Prostate gland (tissue), 2 donors: ENCODE results near the gene AMOTL1.

Source experiments
- POLR2A ChIP-seq: fragments of 450-650 bp; IDR thresholded peaks from one replicate; pipeline ENCODE4 v1.6.1; 2016; ENCODE audit warnings: antibody characterized with exemption, mild to moderate bottlenecking
- TF ChIP-seq, protein P1 (sequence below), 4 experiments: fragments of 200-600 bp in 2 of 4; fragments of 450-650 bp in 2 of 4; sonication (generic) in 2 of 4; IDR thresholded peaks; 1 replicate in 3 of 4; 2 replicates in 1 of 4; pipeline ENCODE4 v1.5.1; 2016 to 2019; ENCODE audit warnings: antibody characterized with exemption in 4 of 4, mild to moderate bottlenecking in 2 of 4, moderate library complexity in 2 of 4

DNA sequence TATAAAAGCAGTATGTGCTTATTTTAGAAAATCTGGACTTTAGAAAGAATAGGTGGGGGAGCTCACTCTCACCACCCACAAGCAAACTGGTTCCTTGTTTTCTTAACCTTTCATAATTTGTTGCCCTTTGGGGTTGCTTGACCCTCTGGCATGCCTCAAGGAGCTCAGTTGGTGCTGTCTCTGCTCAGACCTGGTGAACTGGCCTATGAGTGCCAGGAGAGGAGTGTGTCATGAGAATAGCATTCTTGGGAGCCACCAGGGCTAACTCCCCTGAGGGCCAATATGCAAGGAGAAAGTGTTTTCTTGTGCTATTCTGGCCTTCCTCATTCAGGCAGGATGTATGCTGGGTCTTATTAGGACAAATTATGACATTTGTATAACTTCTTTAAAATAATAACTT is 21.0 kb upstream of the AMOTL1 start:
- TF ChIP-seq, protein P1, sequence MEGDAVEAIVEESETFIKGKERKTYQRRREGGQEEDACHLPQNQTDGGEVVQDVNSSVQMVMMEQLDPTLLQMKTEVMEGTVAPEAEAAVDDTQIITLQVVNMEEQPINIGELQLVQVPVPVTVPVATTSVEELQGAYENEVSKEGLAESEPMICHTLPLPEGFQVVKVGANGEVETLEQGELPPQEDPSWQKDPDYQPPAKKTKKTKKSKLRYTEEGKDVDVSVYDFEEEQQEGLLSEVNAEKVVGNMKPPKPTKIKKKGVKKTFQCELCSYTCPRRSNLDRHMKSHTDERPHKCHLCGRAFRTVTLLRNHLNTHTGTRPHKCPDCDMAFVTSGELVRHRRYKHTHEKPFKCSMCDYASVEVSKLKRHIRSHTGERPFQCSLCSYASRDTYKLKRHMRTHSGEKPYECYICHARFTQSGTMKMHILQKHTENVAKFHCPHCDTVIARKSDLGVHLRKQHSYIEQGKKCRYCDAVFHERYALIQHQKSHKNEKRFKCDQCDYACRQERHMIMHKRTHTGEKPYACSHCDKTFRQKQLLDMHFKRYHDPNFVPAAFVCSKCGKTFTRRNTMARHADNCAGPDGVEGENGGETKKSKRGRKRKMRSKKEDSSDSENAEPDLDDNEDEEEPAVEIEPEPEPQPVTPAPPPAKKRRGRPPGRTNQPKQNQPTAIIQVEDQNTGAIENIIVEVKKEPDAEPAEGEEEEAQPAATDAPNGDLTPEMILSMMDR (IDR thresholded peaks at IDR 0.05): no peak
- TF ChIP-seq POLR2A: no peak
